Smooth muscle cell (in vitro differentiated cells): ENCODE results near the gene PEX14. TPM values are rescaled to one million over a fixed set of nuclear protein-coding genes. Genes with fewer than 3 reads are reported as not detected.
A peak's percentile ranks its signal among the peaks of the same experiment; 100 is the strongest.

Source experiments
- DNase-seq: peaks from one replicate; lab custom pipeline; 2025; ENCODE audit not compliant: unreplicated experiment; lab: John Stamatoyannopoulos, UW
- H2AFZ ChIP-seq: fragments of 200-600 bp; sonication (generic); 2 replicates; pipeline ENCODE4 v1.6.0; 2016; ENCODE audit warnings: antibody characterized with exemption, low read depth, mild to moderate bottlenecking
- H3F3A ChIP-seq: fragments of 200-600 bp; sonication (generic); 2 replicates; pipeline ENCODE4 v1.6.0; 2017; ENCODE audit warnings: antibody characterized with exemption, low read depth
- H3K27ac ChIP-seq: fragments of 200-600 bp; sonication (generic); 2 replicates; pipeline ENCODE4 v1.5.1; 2016; ENCODE audit warnings: low read depth, mild to moderate bottlenecking
- H3K27me3 ChIP-seq: fragments of 200-600 bp; sonication (generic); 2 replicates; pipeline ENCODE4 v1.6.1; 2016; ENCODE audit warnings: low read depth, mild to moderate bottlenecking
- H3K36me3 ChIP-seq: fragments of 200-600 bp; sonication (generic); 2 replicates; pipeline ENCODE4 v1.5.1; 2016; ENCODE audit warnings: low read depth
- H3K4me1 ChIP-seq: fragments of 200-600 bp; sonication (generic); 2 replicates; pipeline ENCODE4 v1.5.1; 2016; ENCODE audit warnings: low read depth
- H3K4me2 ChIP-seq: fragments of 200-600 bp; sonication (generic); 2 replicates; pipeline ENCODE4 v1.6.0; 2016; ENCODE audit warnings: mild to moderate bottlenecking
- H3K4me3 ChIP-seq: fragments of 200-600 bp; sonication (generic); 2 replicates; pipeline ENCODE4 v1.5.1; 2016; ENCODE audit warnings: mild to moderate bottlenecking
- H3K79me2 ChIP-seq: fragments of 200-600 bp; sonication (generic); 2 replicates; pipeline ENCODE4 v1.6.0; 2016; ENCODE audit warnings: low read depth, mild to moderate bottlenecking
- H3K9ac ChIP-seq: fragments of 200-600 bp; sonication (generic); 2 replicates; pipeline ENCODE4 v1.6.0; 2016; ENCODE audit warnings: low read depth
- H3K9me3 ChIP-seq: fragments of 200-600 bp; sonication (generic); replicated peaks from 2 replicates; pipeline ENCODE4 v1.5.1; 2016; ENCODE audit warnings: low read depth
- H4K20me1 ChIP-seq: fragments of 200-600 bp; sonication (generic); 2 replicates; pipeline ENCODE4 v1.6.0; 2016; ENCODE audit warnings: low read depth
- WGBS: methylation state at CpG from one replicate; pipeline ENCODE4 v1.1.7; 2016; ENCODE audit warnings: low lambda C conversion rate; 5-methylcytosine and 5-hydroxymethylcytosine counted together
- polyA plus RNA-seq: library from polyadenylated mRNA; unstranded; fragments of >200 nt; fragmentation: Nextera tagmentation; extraction: Ambion mirVana; gene quantifications from 2 replicates; pipeline ENCODE4 v1.2.1, GENCODE V29; 2016
- total RNA-seq: library from RNA; depleted of rRNA; stranded (reverse); fragments of >200 nt; gene quantifications from 2 replicates; pipeline ENCODE4 v1.2.3, GENCODE V29; 2014
- TF ChIP-seq, protein P1 (sequence below): fragments of 200-600 bp; sonication (generic); IDR thresholded peaks from 2 replicates; pipeline ENCODE4 v1.5.1; 2017; ENCODE audit warnings: borderline replicate concordance, mild to moderate bottlenecking, antibody characterized with exemption; ENCODE audit not compliant: insufficient read depth, poor library complexity, severe bottlenecking

PEX14 gene
- total and polyA plus RNA-seq, 2 experiments from 2014 or later, result 14.2 to 15.2 TPM

DNA sequence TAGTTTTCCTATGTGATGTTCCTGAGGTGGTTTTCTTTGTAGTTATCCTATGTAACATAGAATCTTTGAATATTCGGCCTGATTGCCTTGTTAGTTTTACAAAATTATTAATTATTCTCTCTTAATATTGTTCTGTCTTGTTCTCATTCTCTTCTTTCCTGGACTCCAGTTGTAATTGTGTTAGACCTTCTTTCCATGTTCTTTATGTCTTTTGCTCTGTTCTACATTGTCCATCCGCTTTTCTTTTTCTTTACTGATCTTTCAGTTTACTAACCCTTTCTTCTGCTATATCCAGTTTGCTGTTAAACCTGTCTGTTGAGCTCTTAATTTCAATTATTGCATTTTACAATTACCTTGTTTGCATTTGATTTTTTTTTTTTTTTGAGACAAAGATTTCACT is 89.3 kb downstream of the PEX14 start:
- no peak overlapping the region for H3K4me3 ChIP-seq
- peaks cover 4% of the 10 kb centered on the region for H3K36me3 ChIP-seq
- H2AFZ ChIP-seq, result no peak overlapping the region
- H3K27ac ChIP-seq, result no peak overlapping the region
- H3K9me3 ChIP-seq, result no peaks in the 10 kb centered on the region
- H3K9ac ChIP-seq, result no peak overlapping the region
- no peak overlapping the region for H3K4me2 ChIP-seq
- H4K20me1 ChIP-seq, result peaks cover 25% of the 10 kb centered on the region
- H3F3A ChIP-seq, result no peaks in the 10 kb centered on the region
- no peaks in the 10 kb centered on the region for H3K4me1 ChIP-seq
- 98% methylated on average over 2 of the region's 2 CpGs for WGBS
- no peak for DNase-seq
- H3K27me3 ChIP-seq, result no peaks in the 10 kb centered on the region
- H3K79me2 ChIP-seq, result peaks cover 13% of the 10 kb centered on the region
- TF ChIP-seq, protein P1, sequence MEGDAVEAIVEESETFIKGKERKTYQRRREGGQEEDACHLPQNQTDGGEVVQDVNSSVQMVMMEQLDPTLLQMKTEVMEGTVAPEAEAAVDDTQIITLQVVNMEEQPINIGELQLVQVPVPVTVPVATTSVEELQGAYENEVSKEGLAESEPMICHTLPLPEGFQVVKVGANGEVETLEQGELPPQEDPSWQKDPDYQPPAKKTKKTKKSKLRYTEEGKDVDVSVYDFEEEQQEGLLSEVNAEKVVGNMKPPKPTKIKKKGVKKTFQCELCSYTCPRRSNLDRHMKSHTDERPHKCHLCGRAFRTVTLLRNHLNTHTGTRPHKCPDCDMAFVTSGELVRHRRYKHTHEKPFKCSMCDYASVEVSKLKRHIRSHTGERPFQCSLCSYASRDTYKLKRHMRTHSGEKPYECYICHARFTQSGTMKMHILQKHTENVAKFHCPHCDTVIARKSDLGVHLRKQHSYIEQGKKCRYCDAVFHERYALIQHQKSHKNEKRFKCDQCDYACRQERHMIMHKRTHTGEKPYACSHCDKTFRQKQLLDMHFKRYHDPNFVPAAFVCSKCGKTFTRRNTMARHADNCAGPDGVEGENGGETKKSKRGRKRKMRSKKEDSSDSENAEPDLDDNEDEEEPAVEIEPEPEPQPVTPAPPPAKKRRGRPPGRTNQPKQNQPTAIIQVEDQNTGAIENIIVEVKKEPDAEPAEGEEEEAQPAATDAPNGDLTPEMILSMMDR, result no peak

DNA sequence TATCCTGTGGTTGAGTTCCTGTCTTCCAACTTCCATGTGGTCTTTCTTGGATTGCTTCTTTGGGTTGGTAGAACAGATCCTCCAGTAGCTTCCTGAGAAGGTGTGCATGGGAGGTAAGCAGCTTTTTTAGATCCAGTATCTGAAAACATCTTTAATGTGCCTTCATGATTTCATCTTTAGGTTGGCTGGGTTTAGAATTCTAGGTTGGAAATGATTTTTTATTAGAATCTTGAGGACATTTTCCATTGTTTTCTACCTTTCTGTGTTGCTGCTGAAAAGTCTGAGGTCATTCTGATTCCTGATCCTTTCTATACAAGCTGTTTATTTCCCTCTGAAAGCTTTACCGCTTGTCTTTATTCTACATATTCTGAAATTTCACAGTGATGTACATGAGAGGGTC is 94.8 kb downstream of the PEX14 start:
- Histone ChIP-seq H3K9ac (no peak overlapping the region), H3K4me3 (no peak overlapping the region), H3K4me1 (no peaks in the 10 kb centered on the region), H3K27me3 (no peaks in the 10 kb centered on the region), H3K27ac (no peak overlapping the region), H4K20me1 (peaks cover 11% of the 10 kb centered on the region), H3K4me2 (no peak overlapping the region), H2AFZ (no peak overlapping the region), H3K79me2 (peaks cover 15% of the 10 kb centered on the region), H3K9me3 (no peaks in the 10 kb centered on the region), H3F3A (peaks cover 4% of the 10 kb centered on the region), H3K36me3 (no peaks in the 10 kb centered on the region)
- DNase-seq, result no peak
- 95% methylated on average over 1 of the region's 1 CpG for WGBS
- TF ChIP-seq, protein P1, result no peak

DNA sequence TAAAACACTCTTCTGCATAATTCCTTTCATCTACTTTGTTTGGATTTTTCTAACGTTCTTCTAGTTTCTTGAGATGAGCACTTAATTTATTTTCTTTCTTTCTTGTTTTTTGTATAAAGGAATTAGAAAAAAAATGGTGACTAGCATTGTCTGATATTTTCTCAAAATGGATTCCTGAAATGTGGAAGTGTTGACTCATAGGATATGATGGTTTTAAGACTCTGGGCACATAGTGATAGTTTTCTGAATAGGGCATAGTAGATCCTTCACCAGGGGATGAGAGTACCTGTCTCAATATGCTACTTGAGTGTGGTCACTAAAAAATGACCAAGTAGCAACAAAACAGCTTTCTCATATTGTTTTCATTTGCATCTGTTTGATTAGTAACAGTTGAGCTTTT is 100.9 kb downstream of the PEX14 start:
- no peak for DNase-seq
- Histone ChIP-seq H3K4me1 (no peaks in the 10 kb centered on the region), H3K9me3 (no peaks in the 10 kb centered on the region), H3K4me3 (no peak overlapping the region), H3K4me2 (peak overlapping the region; percentile 31), H3K36me3 (no peaks in the 10 kb centered on the region), H3K27me3 (no peaks in the 10 kb centered on the region), H3K27ac (no peak overlapping the region), H4K20me1 (no peaks in the 10 kb centered on the region), H2AFZ (no peak overlapping the region), H3K79me2 (no peaks in the 10 kb centered on the region), H3K9ac (no peak overlapping the region), H3F3A (peaks cover 4% of the 10 kb centered on the region)
- TF ChIP-seq, protein P1, result no peak
- 46% methylated on average over 1 of the region's 1 CpG for WGBS

DNA sequence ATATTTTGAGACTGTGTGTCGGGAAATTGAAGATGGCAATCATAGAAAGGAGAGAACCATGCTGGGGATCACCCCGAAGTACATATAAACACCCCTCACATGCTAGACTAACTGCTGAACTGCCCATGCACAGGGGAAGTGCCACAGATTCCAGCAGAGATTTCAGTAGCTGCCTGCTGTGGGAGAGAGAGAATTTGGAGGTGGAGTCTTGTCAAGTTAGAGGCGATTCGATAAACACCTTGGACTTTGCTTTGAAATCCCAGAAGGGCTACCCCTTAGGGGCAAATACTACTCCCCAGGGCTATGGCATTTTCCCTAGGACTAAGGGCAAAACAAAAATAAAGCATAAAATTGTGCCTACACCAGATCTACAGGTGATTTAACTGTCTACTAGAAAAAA is 103.3 kb downstream of the PEX14 start:
- no peaks in the 10 kb centered on the region for H3K4me1 ChIP-seq
- no peak overlapping the region for H3K9ac ChIP-seq
- H4K20me1 ChIP-seq, result no peaks in the 10 kb centered on the region
- TF ChIP-seq, protein P1, result no peak
- no peak for DNase-seq
- 73% methylated on average over 4 of the region's 4 CpGs for WGBS
- no peaks in the 10 kb centered on the region for H3K27me3 ChIP-seq
- H3K27ac ChIP-seq, result no peak overlapping the region
- H3K36me3 ChIP-seq, result no peaks in the 10 kb centered on the region
- H3K9me3 ChIP-seq, result no peaks in the 10 kb centered on the region
- no peak overlapping the region for H3K4me3 ChIP-seq
- no peak overlapping the region for H2AFZ ChIP-seq
- H3K4me2 ChIP-seq, result no peak overlapping the region
- peaks cover 4% of the 10 kb centered on the region for H3F3A ChIP-seq
- no peaks in the 10 kb centered on the region for H3K79me2 ChIP-seq
